Measurements from ENCODE around the gene SCAF11. TPM values are rescaled to one million over a fixed set of nuclear protein-coding genes. Genes with fewer than 3 reads are reported as not detected.

SCAF11 gene
- total and polyA plus RNA-seq, 4 donors, result 56.9 to 102 (median 74.0) TPM

- no peak overlapping the region for H3K27ac ChIP-seq (ENCODE audit: low read depth, low read length)
- H3K4me3 ChIP-seq (ENCODE audit: low read depth, low read length), result no peak overlapping the region
- 57% methylated on average over 1 of the region's 2 CpGs for WGBS (ENCODE audit: insufficient coverage)
- DNase-seq (ENCODE audit: low read depth in 4 of 6, low spot score in 6 of 6), result peak in 1 of 6 donors; percentile 6
- no peaks in the 10 kb centered on the region for H3K4me1 ChIP-seq (ENCODE audit: control insufficient read depth, insufficient read depth, low read length)
- H3K36me3 ChIP-seq (ENCODE audit: control insufficient read depth, insufficient read depth, low read length), result peaks cover 7% of the 10 kb centered on the region
- no peaks in the 10 kb centered on the region for H3K9me3 ChIP-seq (ENCODE audit: control insufficient read depth, insufficient read depth, low read length)
- no peaks in the 10 kb centered on the region for H3K27me3 ChIP-seq (ENCODE audit: control insufficient read depth, insufficient read depth, low read length)
These were observed 56.9 kb downstream of the SCAF11 start for GRCh38 chr12:45933504-45933903.

- H3K27me3 ChIP-seq (ENCODE audit: control insufficient read depth, insufficient read depth, low read length), result no peaks in the 10 kb centered on the region
- no peaks in the 10 kb centered on the region for H3K9me3 ChIP-seq (ENCODE audit: control insufficient read depth, insufficient read depth, low read length)
- no peak overlapping the region for H3K27ac ChIP-seq (ENCODE audit: low read depth, low read length)
- H3K36me3 ChIP-seq (ENCODE audit: control insufficient read depth, insufficient read depth, low read length), result peaks cover 9% of the 10 kb centered on the region
- no peak overlapping the region for H3K4me3 ChIP-seq (ENCODE audit: low read depth, low read length)
- no CpG with 5 or more reads among the region's 3 CpGs for WGBS (ENCODE audit: insufficient coverage)
- H3K4me1 ChIP-seq (ENCODE audit: control insufficient read depth, insufficient read depth, low read length), result no peaks in the 10 kb centered on the region
- DNase-seq (ENCODE audit: low read depth in 4 of 6, low spot score in 6 of 6), result no peak
These were observed 60.0 kb downstream of the SCAF11 start for GRCh38 chr12:45930369-45930768.

GRCh38 chr12:45928309-45928708, 62.1 kb downstream of the SCAF11 start:
- no peaks in the 10 kb centered on the region for H3K4me1 ChIP-seq (ENCODE audit: control insufficient read depth, insufficient read depth, low read length)
- no peak overlapping the region for H3K4me3 ChIP-seq (ENCODE audit: low read depth, low read length)
- no peaks in the 10 kb centered on the region for H3K27me3 ChIP-seq (ENCODE audit: control insufficient read depth, insufficient read depth, low read length)
- H3K9me3 ChIP-seq (ENCODE audit: control insufficient read depth, insufficient read depth, low read length), result no peaks in the 10 kb centered on the region
- WGBS (ENCODE audit: insufficient coverage), result no CpG with 5 or more reads among the region's 2 CpGs
- no peak overlapping the region for H3K27ac ChIP-seq (ENCODE audit: low read depth, low read length)
- no peak for DNase-seq (ENCODE audit: low read depth in 4 of 6, low spot score in 6 of 6)
- peaks cover 17% of the 10 kb centered on the region for H3K36me3 ChIP-seq (ENCODE audit: control insufficient read depth, insufficient read depth, low read length)

- no peaks in the 10 kb centered on the region for H3K4me1 ChIP-seq (ENCODE audit: control insufficient read depth, insufficient read depth, low read length)
- DNase-seq (ENCODE audit: low read depth in 4 of 6, low spot score in 6 of 6), result no peak
- no peaks in the 10 kb centered on the region for H3K27me3 ChIP-seq (ENCODE audit: control insufficient read depth, insufficient read depth, low read length)
- WGBS (ENCODE audit: insufficient coverage), result no CpG with 5 or more reads among the region's 3 CpGs
- H3K27ac ChIP-seq (ENCODE audit: low read depth, low read length), result no peak overlapping the region
- peaks cover 7% of the 10 kb centered on the region for H3K36me3 ChIP-seq (ENCODE audit: control insufficient read depth, insufficient read depth, low read length)
- no peaks in the 10 kb centered on the region for H3K9me3 ChIP-seq (ENCODE audit: control insufficient read depth, insufficient read depth, low read length)
- H3K4me3 ChIP-seq (ENCODE audit: low read depth, low read length), result no peak overlapping the region
These were observed 71.6 kb downstream of the SCAF11 start for GRCh38 chr12:45918818-45919217.

GRCh38 chr12:45915405-45915804, 75.0 kb downstream of the SCAF11 start:
- H3K4me1 ChIP-seq (ENCODE audit: control insufficient read depth, insufficient read depth, low read length), result no peaks in the 10 kb centered on the region
- WGBS (ENCODE audit: insufficient coverage), result 97% methylated on average over 2 of the region's 2 CpGs
- DNase-seq (ENCODE audit: low read depth in 4 of 6, low spot score in 6 of 6), result no peak
- H3K9me3 ChIP-seq (ENCODE audit: control insufficient read depth, insufficient read depth, low read length), result no peaks in the 10 kb centered on the region
- no peaks in the 10 kb centered on the region for H3K27me3 ChIP-seq (ENCODE audit: control insufficient read depth, insufficient read depth, low read length)
- peaks cover 5% of the 10 kb centered on the region for H3K36me3 ChIP-seq (ENCODE audit: control insufficient read depth, insufficient read depth, low read length)
- no peak overlapping the region for H3K27ac ChIP-seq (ENCODE audit: low read depth, low read length)
- H3K4me3 ChIP-seq (ENCODE audit: low read depth, low read length), result no peak overlapping the region

GRCh38 chr12:45914090-45914489, 76.3 kb downstream of the SCAF11 start:
- no CpG with 5 or more reads among the region's 1 CpG for WGBS (ENCODE audit: insufficient coverage)
- Histone ChIP-seq H3K27me3 (ENCODE audit: control insufficient read depth, insufficient read depth, low read length) (no peaks in the 10 kb centered on the region), H3K4me3 (ENCODE audit: low read depth, low read length) (no peak overlapping the region), H3K4me1 (ENCODE audit: control insufficient read depth, insufficient read depth, low read length) (no peaks in the 10 kb centered on the region), H3K9me3 (ENCODE audit: control insufficient read depth, insufficient read depth, low read length) (no peaks in the 10 kb centered on the region), H3K27ac (ENCODE audit: low read depth, low read length) (no peak overlapping the region), H3K36me3 (ENCODE audit: control insufficient read depth, insufficient read depth, low read length) (peaks cover 5% of the 10 kb centered on the region)
- DNase-seq (ENCODE audit: low read depth in 4 of 6, low spot score in 6 of 6), result no peak

GRCh38 chr12:45913631-45914030, 76.7 kb downstream of the SCAF11 start:
- Histone ChIP-seq H3K4me3 (ENCODE audit: low read depth, low read length) (no peak overlapping the region), H3K9me3 (ENCODE audit: control insufficient read depth, insufficient read depth, low read length) (no peaks in the 10 kb centered on the region), H3K27me3 (ENCODE audit: control insufficient read depth, insufficient read depth, low read length) (no peaks in the 10 kb centered on the region), H3K36me3 (ENCODE audit: control insufficient read depth, insufficient read depth, low read length) (peaks cover 5% of the 10 kb centered on the region), H3K4me1 (ENCODE audit: control insufficient read depth, insufficient read depth, low read length) (no peaks in the 10 kb centered on the region), H3K27ac (ENCODE audit: low read depth, low read length) (no peak overlapping the region)
- WGBS (ENCODE audit: insufficient coverage), result no CpG with 5 or more reads among the region's 2 CpGs
- no peak for DNase-seq (ENCODE audit: low read depth in 4 of 6, low spot score in 6 of 6)

GRCh38 chr12:45912774-45913173, 77.6 kb downstream of the SCAF11 start:
- H3K4me1 ChIP-seq (ENCODE audit: control insufficient read depth, insufficient read depth, low read length), result no peaks in the 10 kb centered on the region
- DNase-seq (ENCODE audit: low read depth in 4 of 6, low spot score in 6 of 6), result peak in 1 of 6 donors; percentile 34
- no peaks in the 10 kb centered on the region for H3K27me3 ChIP-seq (ENCODE audit: control insufficient read depth, insufficient read depth, low read length)
- WGBS (ENCODE audit: insufficient coverage), result 100% methylated on average over 1 of the region's 3 CpGs
- no peaks in the 10 kb centered on the region for H3K9me3 ChIP-seq (ENCODE audit: control insufficient read depth, insufficient read depth, low read length)
- H3K27ac ChIP-seq (ENCODE audit: low read depth, low read length), result no peak overlapping the region
- H3K36me3 ChIP-seq (ENCODE audit: control insufficient read depth, insufficient read depth, low read length), result no peaks in the 10 kb centered on the region
- no peak overlapping the region for H3K4me3 ChIP-seq (ENCODE audit: low read depth, low read length)

GRCh38 chr12:45909041-45909713, 81.2 kb downstream of the SCAF11 start:
- Histone ChIP-seq H3K27me3 (ENCODE audit: control insufficient read depth, insufficient read depth, low read length) (no peaks in the 10 kb centered on the region), H3K9me3 (ENCODE audit: control insufficient read depth, insufficient read depth, low read length) (no peaks in the 10 kb centered on the region)
- no CpG with 5 or more reads among the region's 4 CpGs for WGBS (ENCODE audit: insufficient coverage)

GRCh38 chr12:45907955-45908354, 82.4 kb downstream of the SCAF11 start:
- H3K36me3 ChIP-seq (ENCODE audit: control insufficient read depth, insufficient read depth, low read length), result no peaks in the 10 kb centered on the region
- 92% methylated on average over 2 of the region's 4 CpGs for WGBS (ENCODE audit: insufficient coverage)

More at GRCh38 chr12:45909041-45909713, 81.2 kb downstream of the SCAF11 start:
- Histone ChIP-seq H3K4me3 (ENCODE audit: low read depth, low read length) (no peak overlapping the region), H3K4me1 (ENCODE audit: control insufficient read depth, insufficient read depth, low read length) (no peaks in the 10 kb centered on the region), H3K36me3 (ENCODE audit: control insufficient read depth, insufficient read depth, low read length) (no peaks in the 10 kb centered on the region), H3K27ac (ENCODE audit: low read depth, low read length) (no peak overlapping the region)
- no peak for DNase-seq (ENCODE audit: low read depth in 4 of 6, low spot score in 6 of 6)

More at GRCh38 chr12:45907955-45908354, 82.4 kb downstream of the SCAF11 start:
- DNase-seq (ENCODE audit: low read depth in 4 of 6, low spot score in 6 of 6), result no peak
- Histone ChIP-seq H3K9me3 (ENCODE audit: control insufficient read depth, insufficient read depth, low read length) (no peaks in the 10 kb centered on the region), H3K27ac (ENCODE audit: low read depth, low read length) (no peak overlapping the region), H3K4me3 (ENCODE audit: low read depth, low read length) (no peak overlapping the region), H3K4me1 (ENCODE audit: control insufficient read depth, insufficient read depth, low read length) (no peaks in the 10 kb centered on the region), H3K27me3 (ENCODE audit: control insufficient read depth, insufficient read depth, low read length) (no peaks in the 10 kb centered on the region)
